Measurements from ENCODE around the gene HSD17B13. TPM values are rescaled to one million over a fixed set of nuclear protein-coding genes. Genes with fewer than 3 reads are reported as not detected.
A peak's percentile ranks its signal among the peaks of the same experiment; 100 is the strongest.

The HSD17B13 gene, protein sequence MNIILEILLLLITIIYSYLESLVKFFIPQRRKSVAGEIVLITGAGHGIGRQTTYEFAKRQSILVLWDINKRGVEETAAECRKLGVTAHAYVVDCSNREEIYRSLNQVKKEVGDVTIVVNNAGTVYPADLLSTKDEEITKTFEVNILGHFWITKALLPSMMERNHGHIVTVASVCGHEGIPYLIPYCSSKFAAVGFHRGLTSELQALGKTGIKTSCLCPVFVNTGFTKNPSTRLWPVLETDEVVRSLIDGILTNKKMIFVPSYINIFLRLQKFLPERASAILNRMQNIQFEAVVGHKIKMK
- total RNA-seq (1 to 10 TPM in 1 of 2 donors, under 1 TPM in 1; 0.41 to 1.6 TPM), polyA plus RNA-seq (ENCODE audit: insufficient read length in 6 of 6) (1 to 10 TPM in 1 of 6 donors, under 1 TPM in 5; 0.57 to 1.9 (median 0.78) TPM)
- long read RNA-seq, donor 1 = 0 reads
- long read RNA-seq, donor 2 = 0 reads
- long read RNA-seq, donor 3 = 0 reads
- long read RNA-seq, donor 4 = 0 reads
- long read RNA-seq, donor 5 = 0 reads
- long read RNA-seq, donor 6 = 0 reads
- long read RNA-seq, donor 7 = 0 reads
- long read RNA-seq, donor 8 = 0 reads
- long read RNA-seq, donor 9 = 0 reads
- long read RNA-seq, donor 10 = 0 reads
- long read RNA-seq, donor 11 = 0 reads
- long read RNA-seq, donor 12 = 0 reads

DNA sequence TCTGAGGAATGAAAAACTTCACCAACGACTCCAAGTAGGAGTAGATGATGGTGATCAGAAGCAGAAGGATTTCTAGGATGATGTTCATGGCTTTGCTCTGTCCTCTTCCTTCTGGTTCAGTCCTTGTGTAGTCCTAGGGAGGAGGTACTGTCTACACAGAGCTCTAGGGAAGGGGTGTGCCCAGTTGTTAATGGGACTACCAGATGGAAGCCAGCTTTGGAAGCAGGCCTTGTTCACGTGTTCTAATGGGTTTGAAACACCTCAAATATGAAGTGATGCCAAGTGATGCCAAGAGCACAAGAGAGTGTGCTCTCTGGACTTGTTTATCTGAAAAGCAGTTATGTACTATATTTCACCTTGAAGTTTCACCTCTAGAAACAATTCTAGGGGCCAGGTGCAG lies at the start of gene HSD17B13:
Gene HSD17B13, minus strand, starts transcription at position 129 of the 400 bp plus-strand sequence. Its CDS starts 41 bp downstream, at position 88.
- H3K4me3 ChIP-seq = no peak within 1 kb of the TSS
- no peaks in the 10 kb centered on the region for H3K36me3 ChIP-seq
- intact Hi-C loops (cut with DNase I) = no loop called here
- no peaks in the 10 kb centered on the region for H3K9me3 ChIP-seq
- no peaks in the 10 kb centered on the region for H3K27me3 ChIP-seq
- TF ChIP-seq, protein P1, sequence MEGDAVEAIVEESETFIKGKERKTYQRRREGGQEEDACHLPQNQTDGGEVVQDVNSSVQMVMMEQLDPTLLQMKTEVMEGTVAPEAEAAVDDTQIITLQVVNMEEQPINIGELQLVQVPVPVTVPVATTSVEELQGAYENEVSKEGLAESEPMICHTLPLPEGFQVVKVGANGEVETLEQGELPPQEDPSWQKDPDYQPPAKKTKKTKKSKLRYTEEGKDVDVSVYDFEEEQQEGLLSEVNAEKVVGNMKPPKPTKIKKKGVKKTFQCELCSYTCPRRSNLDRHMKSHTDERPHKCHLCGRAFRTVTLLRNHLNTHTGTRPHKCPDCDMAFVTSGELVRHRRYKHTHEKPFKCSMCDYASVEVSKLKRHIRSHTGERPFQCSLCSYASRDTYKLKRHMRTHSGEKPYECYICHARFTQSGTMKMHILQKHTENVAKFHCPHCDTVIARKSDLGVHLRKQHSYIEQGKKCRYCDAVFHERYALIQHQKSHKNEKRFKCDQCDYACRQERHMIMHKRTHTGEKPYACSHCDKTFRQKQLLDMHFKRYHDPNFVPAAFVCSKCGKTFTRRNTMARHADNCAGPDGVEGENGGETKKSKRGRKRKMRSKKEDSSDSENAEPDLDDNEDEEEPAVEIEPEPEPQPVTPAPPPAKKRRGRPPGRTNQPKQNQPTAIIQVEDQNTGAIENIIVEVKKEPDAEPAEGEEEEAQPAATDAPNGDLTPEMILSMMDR (IDR thresholded peaks at IDR 0.05) = no peak
- ATAC-seq (no peak), DNase-seq (no peak)
- no peaks in the 10 kb centered on the region for H3K4me1 ChIP-seq
- no peak within 1 kb of the TSS for H3K27ac ChIP-seq

DNA sequence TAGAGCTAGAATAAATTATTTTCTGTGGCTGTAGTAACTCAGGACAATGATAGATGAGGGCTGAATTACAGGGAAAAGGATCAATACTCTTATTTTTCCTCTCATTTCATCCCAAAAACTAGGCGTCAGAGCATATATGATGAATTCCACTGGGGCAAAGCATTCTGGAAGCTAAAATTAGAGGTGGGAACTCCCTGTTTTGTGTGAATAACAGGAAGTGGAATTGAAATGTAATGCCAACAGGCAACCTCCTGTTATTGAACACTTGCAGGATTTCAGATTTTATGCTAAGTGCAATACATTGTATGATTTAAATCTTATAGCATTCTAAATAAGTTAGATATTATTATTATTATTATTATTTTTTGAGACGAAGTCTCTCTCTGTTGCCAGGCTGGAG lies 47.4 kb upstream of the HSD17B13 start:
- no peak overlapping the region for H3K4me3 ChIP-seq
- intact Hi-C loops (cut with DNase I) = no loop called here
- peaks cover 0 to 83% of the 10 kb centered on the region in 2 donors for H3K36me3 ChIP-seq
- no peaks in the 10 kb centered on the region for H3K9me3 ChIP-seq
- ATAC-seq = no peak
- no peak for DNase-seq
- TF ChIP-seq, protein P1 (IDR thresholded peaks at IDR 0.05) = no peak
- peak overlapping the region in 1 of 2 donors; percentile 41 for H3K27ac ChIP-seq
- H3K4me1 ChIP-seq = peaks cover 0 to 4% of the 10 kb centered on the region in 2 donors
- H3K27me3 ChIP-seq = no peaks in the 10 kb centered on the region

DNA sequence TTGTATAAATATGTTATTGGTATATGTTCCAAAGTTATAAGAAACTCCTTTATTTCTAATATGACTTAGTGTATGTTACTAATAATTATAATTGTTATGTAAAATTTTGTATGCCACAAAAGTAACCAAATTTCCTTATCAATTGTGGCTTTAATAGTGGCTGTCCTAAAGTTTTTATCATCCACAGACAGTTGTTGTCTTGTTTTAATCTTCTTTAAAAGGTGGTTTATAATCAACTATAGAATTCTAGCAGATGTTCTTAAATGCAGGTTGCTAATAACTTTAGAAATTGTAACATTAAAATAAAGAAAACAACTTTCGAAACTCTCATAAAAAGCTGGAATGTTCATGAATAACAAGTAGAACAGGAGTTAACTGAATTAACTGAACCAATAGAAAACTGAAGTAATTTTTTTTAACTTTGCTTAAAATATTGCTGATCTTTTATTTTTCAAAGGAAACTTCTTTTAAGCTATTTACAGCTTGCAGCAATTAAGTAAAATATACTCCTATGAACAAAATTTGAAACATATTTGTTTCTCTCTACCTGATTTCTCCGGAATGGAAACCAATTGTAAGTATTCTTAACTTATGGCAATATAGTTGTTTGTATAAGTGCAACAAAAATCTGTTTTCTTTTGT lies 44.0 kb upstream of the HSD17B13 start:
- Histone ChIP-seq H3K9me3 (no peaks in the 10 kb centered on the region), H3K4me3 (no peak overlapping the region), H3K27me3 (no peaks in the 10 kb centered on the region), H3K27ac (no peak overlapping the region), H3K36me3 (peaks cover 0 to 93% of the 10 kb centered on the region in 2 donors), H3K4me1 (no peaks in the 10 kb centered on the region)
- intact Hi-C loops (cut with DNase I) = no loop called here
- ATAC-seq = no peak
- TF ChIP-seq, protein P1 (IDR thresholded peaks at IDR 0.05) = no peak
- no peak for DNase-seq

DNA sequence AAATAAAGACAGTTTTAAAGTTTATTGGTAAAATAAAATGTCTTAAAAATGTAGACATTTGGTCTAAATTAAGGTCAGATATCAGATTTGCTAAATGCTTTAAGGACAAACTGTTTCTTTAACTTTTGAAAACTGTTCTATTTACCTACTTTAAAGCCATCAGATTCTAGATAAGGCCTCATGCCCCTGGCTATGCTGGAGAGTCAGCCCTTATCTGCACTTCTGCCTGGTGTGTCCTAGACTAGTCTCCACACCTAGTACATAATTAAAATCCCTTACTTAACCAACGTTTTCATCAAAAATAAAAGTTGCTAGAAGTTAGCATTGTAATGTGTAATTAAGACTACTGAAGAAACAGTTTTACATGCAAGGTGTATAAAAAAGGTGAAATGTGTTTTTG lies 42.7 kb upstream of the HSD17B13 start:
- Histone ChIP-seq H3K4me3 (no peak overlapping the region), H3K9me3 (no peaks in the 10 kb centered on the region), H3K36me3 (peaks cover 0 to 91% of the 10 kb centered on the region in 2 donors), H3K4me1 (no peaks in the 10 kb centered on the region), H3K27ac (no peak overlapping the region), H3K27me3 (no peaks in the 10 kb centered on the region)
- intact Hi-C loops (cut with DNase I) = no loop called here
- DNase-seq (no peak), ATAC-seq (no peak)
- TF ChIP-seq, protein P1 (IDR thresholded peaks at IDR 0.05) = no peak

DNA sequence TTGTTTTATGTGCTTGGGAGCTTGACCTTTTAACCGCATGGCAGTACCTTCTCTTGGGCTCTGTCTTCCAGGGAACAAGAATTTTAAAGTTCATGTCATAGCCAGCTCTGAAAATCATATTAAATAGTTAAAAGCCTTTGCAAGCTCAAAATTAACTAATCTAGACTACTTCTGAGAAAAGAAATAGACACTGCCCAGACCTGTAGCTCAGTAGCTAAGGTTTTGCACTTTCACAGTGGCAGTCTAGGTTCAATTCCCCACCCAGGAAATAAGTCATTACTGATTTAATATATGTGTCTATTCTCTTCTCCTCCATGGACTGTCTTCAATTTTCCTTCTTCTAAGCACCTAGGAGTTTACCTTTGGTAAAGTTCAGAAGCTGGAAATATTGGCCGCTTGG lies 40.9 kb upstream of the HSD17B13 start:
- ATAC-seq = no peak
- H3K36me3 ChIP-seq = peaks cover 0 to 91% of the 10 kb centered on the region in 2 donors
- no peak overlapping the region for H3K27ac ChIP-seq
- H3K4me1 ChIP-seq = peaks cover 0 to 7% of the 10 kb centered on the region in 2 donors
- TF ChIP-seq, protein P1 (IDR thresholded peaks at IDR 0.05) = no peak
- no peaks in the 10 kb centered on the region for H3K27me3 ChIP-seq
- no peaks in the 10 kb centered on the region for H3K9me3 ChIP-seq
- DNase-seq = no peak
- intact Hi-C loops (cut with DNase I) = loop anchor here in 1 of 2 donors (5.0 kb wide), 1 partner anchor 104 kb away; no protein-coding TSS in a partner anchor
- no peak overlapping the region for H3K4me3 ChIP-seq

All from left lung (tissue), 14 donors.